ENCODE data around the gene STX8. TPM values are rescaled to one million over a fixed set of nuclear protein-coding genes. Genes with fewer than 3 reads are reported as not detected.
A peak's percentile ranks its signal among the peaks of the same experiment; 100 is the strongest.

STX8 gene
- total RNA-seq, 1 donor from 2014 or later, result 61.0 TPM

- peak overlapping the region; percentile 5 for H3K27ac Mint-ChIP-seq (ENCODE audit: unreplicated experiment)
- H3K4me3 Mint-ChIP-seq (ENCODE audit: unreplicated experiment), result no peak overlapping the region
- H3K9me3 Mint-ChIP-seq (ENCODE audit: unreplicated experiment), result no peaks in the 10 kb centered on the region
- H3K36me3 Mint-ChIP-seq (ENCODE audit: unreplicated experiment), result peaks cover 5% of the 10 kb centered on the region
- H3K27me3 Mint-ChIP-seq (ENCODE audit: unreplicated experiment), result no peaks in the 10 kb centered on the region
- peaks cover 21% of the 10 kb centered on the region for H3K4me1 Mint-ChIP-seq (ENCODE audit: low read depth, unreplicated experiment)
- TF ChIP-seq CTCF (IDR thresholded peaks at IDR 0.05; ENCODE audit: partially characterized antibody, unreplicated experiment), result no peak
- no peak for DNase-seq
These were observed 139.0 kb downstream of the STX8 start for GRCh38 chr17:9436630-9437029.

DNA sequence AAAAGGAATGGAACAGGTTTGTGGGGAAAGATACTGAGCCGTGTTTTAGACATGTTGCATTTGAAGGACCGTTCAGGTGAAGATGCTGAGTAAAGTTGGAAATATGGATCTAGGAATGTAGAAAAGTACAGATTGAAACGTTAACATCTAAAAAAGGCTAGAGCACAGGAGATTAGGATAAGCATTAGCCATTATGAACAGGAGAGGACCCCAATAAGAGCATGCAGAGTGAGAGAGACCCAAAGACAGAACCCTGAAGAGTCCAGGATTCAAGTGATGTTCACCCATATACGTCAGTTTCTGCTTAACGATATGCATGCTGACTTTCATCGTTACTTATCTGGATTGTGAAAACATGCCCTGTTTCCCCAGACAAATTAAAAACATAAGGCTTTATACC, 140.5 kb downstream of the STX8 start:
- H3K9me3 Mint-ChIP-seq (ENCODE audit: unreplicated experiment), result no peaks in the 10 kb centered on the region
- H3K36me3 Mint-ChIP-seq (ENCODE audit: unreplicated experiment), result peaks cover 2% of the 10 kb centered on the region
- no peak for TF ChIP-seq CTCF (IDR thresholded peaks at IDR 0.05; ENCODE audit: partially characterized antibody, unreplicated experiment)
- H3K4me3 Mint-ChIP-seq (ENCODE audit: unreplicated experiment), result no peak overlapping the region
- DNase-seq, result no peak
- H3K27me3 Mint-ChIP-seq (ENCODE audit: unreplicated experiment), result no peaks in the 10 kb centered on the region
- H3K4me1 Mint-ChIP-seq (ENCODE audit: low read depth, unreplicated experiment), result peaks cover 21% of the 10 kb centered on the region
- no peak overlapping the region for H3K27ac Mint-ChIP-seq (ENCODE audit: unreplicated experiment)

GRCh38 chr17:9434642-9435057, 141.0 kb downstream of the STX8 start:
- no peak for DNase-seq
- peaks cover 21% of the 10 kb centered on the region for H3K4me1 Mint-ChIP-seq (ENCODE audit: low read depth, unreplicated experiment)
- no peaks in the 10 kb centered on the region for H3K27me3 Mint-ChIP-seq (ENCODE audit: unreplicated experiment)
- H3K9me3 Mint-ChIP-seq (ENCODE audit: unreplicated experiment), result no peaks in the 10 kb centered on the region
- TF ChIP-seq CTCF (IDR thresholded peaks at IDR 0.05; ENCODE audit: partially characterized antibody, unreplicated experiment), result no peak
- H3K4me3 Mint-ChIP-seq (ENCODE audit: unreplicated experiment), result no peak overlapping the region
- no peaks in the 10 kb centered on the region for H3K36me3 Mint-ChIP-seq (ENCODE audit: unreplicated experiment)
- H3K27ac Mint-ChIP-seq (ENCODE audit: unreplicated experiment), result no peak overlapping the region

- no peaks in the 10 kb centered on the region for H3K36me3 Mint-ChIP-seq (ENCODE audit: unreplicated experiment)
- H3K27ac Mint-ChIP-seq (ENCODE audit: unreplicated experiment), result no peak overlapping the region
These were observed 142.6 kb downstream of the STX8 start for GRCh38 chr17:9432934-9433421.

More at GRCh38 chr17:9432934-9433421, 142.6 kb downstream of the STX8 start:
- Mint-ChIP-seq H3K4me3 (ENCODE audit: unreplicated experiment) (no peak overlapping the region), H3K4me1 (ENCODE audit: low read depth, unreplicated experiment) (peaks cover 22% of the 10 kb centered on the region), H3K27me3 (ENCODE audit: unreplicated experiment) (no peaks in the 10 kb centered on the region), H3K9me3 (ENCODE audit: unreplicated experiment) (no peaks in the 10 kb centered on the region)
- no peak for DNase-seq
- TF ChIP-seq CTCF (IDR thresholded peaks at IDR 0.05; ENCODE audit: partially characterized antibody, unreplicated experiment), result no peak
